ENCODE data around the gene RPL36A.

RPL36A gene

GRCh38 chrX:101442085-101442484 lies 51.3 kb downstream of the RPL36A start:
- no peak for DNase-seq (ENCODE audit: low read depth)
